HCT116 (cell line): ENCODE results near the gene NECTIN3. TPM values are rescaled to one million over a fixed set of nuclear protein-coding genes. Genes with fewer than 3 reads are reported as not detected.

Experiments
- ATAC-seq: fragments of 200-7000 bp; cut with Tn5 transposase; 2 replicates; pipeline ENCODE4 v1.9.1; 2020; ENCODE audit warnings: mild to moderate bottlenecking, moderate library complexity
- BruUV-seq: library from RNA; stranded (reverse); fragments of 400-500 nt; replicated peaks from 2 replicates; lab custom pipeline; 2021; lab: Mats Ljungman, UMichigan
- CTCF ChIA-PET: fragments of 300-600 bp; sonication (Branson Sonifier 250); formaldehyde crosslinking; loops from one replicate; lab custom pipeline; 2021; ENCODE audit warnings: antibody characterized with exemption; lab: Charles Lee
- POLR2A ChIA-PET: fragments of 300-600, 350-600 bp; sonication (Branson Sonifier 250); formaldehyde crosslinking; loops from one replicate; lab custom pipeline; 2021; ENCODE audit warnings: antibody characterized with exemption; lab: Charles Lee
- RAD21 ChIA-PET, 2 experiments: fragments of 300-600 bp; sonication (Branson Sonifier 250); formaldehyde crosslinking; loops; one replicate each; lab custom pipeline; 2023; ENCODE audit warnings: low total read pairs in 2 of 2; ENCODE audit not compliant: uncharacterized antibody in 2 of 2, unreplicated experiment in 2 of 2, low non-redundant PET in 1 of 2; lab: Charles Lee
- DNase-seq: peaks from one replicate; pipeline ENCODE4 v3.0.0-alpha.2; 2010; ENCODE audit warnings: low read depth, low spot score
- H2AFZ ChIP-seq: fragments of 200-600 bp; shearing (Covaris generic), sonication (generic); 2 replicates; pipeline ENCODE4 v1.6.1; 2017; ENCODE audit warnings: low read depth, mixed run types, mixed read lengths, antibody characterized with exemption, low read length; ENCODE audit not compliant: poor library complexity, severe bottlenecking
- H3K27ac ChIP-seq: 2 replicates; pipeline ENCODE4 v1.5.1; 2012; ENCODE audit warnings: low read depth, low read length
- H3K27me3 ChIP-seq: fragments of 200-600 bp; sonication (generic); 2 replicates; pipeline ENCODE4 v1.6.1; 2016; ENCODE audit warnings: mixed run types, low read length, mixed read lengths; ENCODE audit not compliant: insufficient read depth
- H3K36me3 ChIP-seq, 2 experiments: fragments of 200-500 bp in 1 of 2; fragments of 200-600 bp in 1 of 2; sonication (Bioruptor generic) in 1 of 2; sonication (generic) in 1 of 2; 2 replicates each; pipeline versions ENCODE4 v1.5.1 to v1.6.1; 2014 to 2016; ENCODE audit warnings: low read length in 2 of 2, inconsistent platforms in 1 of 2, mixed read lengths in 1 of 2, mixed run types in 1 of 2; ENCODE audit not compliant: insufficient read depth in 2 of 2, control insufficient read depth in 1 of 2
- H3K4me1 ChIP-seq, 2 experiments: fragments of 200-600 bp in 1 of 2; sonication (generic) in 1 of 2; 2 replicates each; pipeline versions ENCODE4 v1.5.1 to v1.6.1; 2012 to 2017; ENCODE audit warnings: low read length in 2 of 2, inconsistent platforms in 1 of 2, mild to moderate bottlenecking in 1 of 2, mixed read lengths in 1 of 2, mixed run types in 1 of 2, moderate library complexity in 1 of 2; ENCODE audit not compliant: insufficient read depth in 2 of 2, control insufficient read depth in 1 of 2
- H3K4me2 ChIP-seq: fragments of 200-600 bp; sonication (generic); 2 replicates; pipeline ENCODE4 v1.6.1; 2017; ENCODE audit warnings: mixed run types, low read length, mixed read lengths
- H3K4me3 ChIP-seq, 2 experiments: fragments of 200-600 bp in 1 of 2; sonication (generic) in 1 of 2; replicated peaks in 1 of 2; 2 replicates each; pipeline ENCODE4 v1.5.1; 2011 to 2016; ENCODE audit warnings: low read length in 2 of 2, control low read depth in 1 of 2, low read depth in 1 of 2, mild to moderate bottlenecking in 1 of 2, mixed read lengths in 1 of 2, mixed run types in 1 of 2
- H3K79me2 ChIP-seq: fragments of 200-600 bp; sonication (generic); 2 replicates; pipeline ENCODE4 v1.6.1; 2017; ENCODE audit warnings: mild to moderate bottlenecking, mixed run types, low read length, moderate library complexity, mixed read lengths; ENCODE audit not compliant: insufficient read depth
- H3K9ac ChIP-seq: fragments of 200-600 bp; sonication (generic); 2 replicates; pipeline ENCODE4 v1.6.1; 2016; ENCODE audit warnings: low read length, mixed read lengths
- H3K9me2 ChIP-seq: fragments of 200-600 bp; sonication (generic), shearing (Covaris generic); 2 replicates; pipeline ENCODE4 v1.6.1; 2017; ENCODE audit warnings: mixed run types, mild to moderate bottlenecking, moderate library complexity; ENCODE audit not compliant: insufficient read depth
- H3K9me3 ChIP-seq, 2 experiments: fragments of 200-500 bp in 1 of 2; fragments of 200-600 bp in 1 of 2; sonication (Bioruptor generic) in 1 of 2; sonication (generic) in 1 of 2; 2 replicates each; pipeline ENCODE4 v1.6.1; 2014 to 2017; ENCODE audit warnings: low read length in 2 of 2, mixed read lengths in 2 of 2, inconsistent platforms in 1 of 2, low read depth in 1 of 2, mild to moderate bottlenecking in 1 of 2, mixed run types in 1 of 2, moderate library complexity in 1 of 2; ENCODE audit not compliant: control insufficient read depth in 1 of 2, insufficient read depth in 1 of 2
- H4K20me1 ChIP-seq: fragments of 200-600 bp; sonication (generic), shearing (Covaris generic); 2 replicates; pipeline ENCODE4 v1.6.1; 2017; ENCODE audit warnings: mixed run types, mild to moderate bottlenecking, moderate library complexity; ENCODE audit not compliant: insufficient read depth
- ATF3 ChIP-seq: IDR thresholded peaks from 2 replicates; pipeline ENCODE4 v1.6.1; 2012
- CTCF ChIP-seq, 3 experiments: fragments of 200-600 bp in 1 of 3; sonication (generic) in 1 of 3; IDR thresholded peaks in 2 of 3; conservative IDR thresholded peaks in 1 of 3; 2 replicates each; pipeline ENCODE4 v1.5.1; 2012 to 2017; ENCODE audit warnings: low read depth in 2 of 3, low read length in 2 of 3, antibody characterized with exemption in 1 of 3, borderline replicate concordance in 1 of 3, control low read depth in 1 of 3, mild to moderate bottlenecking in 1 of 3, mixed read lengths in 1 of 3, mixed run types in 1 of 3, moderate library complexity in 1 of 3; ENCODE audit not compliant: insufficient read depth in 1 of 3
- ELF1 ChIP-seq: IDR thresholded peaks from 2 replicates; pipeline ENCODE4 v1.6.1; 2012; ENCODE audit warnings: low read depth, borderline replicate concordance
- EZH2 ChIP-seq: fragments of 200-600 bp; sonication (generic); IDR thresholded peaks from 2 replicates; pipeline ENCODE4 v1.6.1; 2017; ENCODE audit warnings: antibody characterized with exemption, mixed run types
- EZH2phosphoT487 ChIP-seq: fragments of 200-600 bp; IDR thresholded peaks from 2 replicates; pipeline ENCODE4 v1.6.1; 2018; ENCODE audit warnings: antibody characterized with exemption, borderline replicate concordance
- JUND ChIP-seq: IDR thresholded peaks from 2 replicates; pipeline ENCODE4 v1.6.1; 2012
- POLR2A ChIP-seq: IDR thresholded peaks from 2 replicates; pipeline ENCODE4 v1.7.0; 2011; ENCODE audit warnings: borderline replicate concordance; ENCODE audit not compliant: insufficient read depth, insufficient read length; ENCODE audit errors: extremely low read depth
- RAD21 ChIP-seq: IDR thresholded peaks from 2 replicates; pipeline ENCODE4 v1.6.1; 2012; ENCODE audit warnings: low read depth, mild to moderate bottlenecking
- REST ChIP-seq: IDR thresholded peaks from 2 replicates; pipeline ENCODE4 v1.6.1; 2012; ENCODE audit warnings: low read depth
- SRF ChIP-seq: IDR thresholded peaks from 2 replicates; pipeline ENCODE4 v1.6.1; 2012; ENCODE audit warnings: low read depth
- TCF7L2 ChIP-seq: IDR thresholded peaks from 2 replicates; pipeline ENCODE4 v1.7.0; 2011; ENCODE audit warnings: borderline replicate concordance, inconsistent platforms; ENCODE audit not compliant: insufficient read depth, insufficient read length; ENCODE audit errors: extremely low read depth
- YY1 ChIP-seq: IDR thresholded peaks from 2 replicates; pipeline ENCODE4 v1.6.1; 2011; ENCODE audit warnings: low read length, low read depth, moderate library complexity, mild to moderate bottlenecking; ENCODE audit not compliant: insufficient replicate concordance; ENCODE audit errors: extremely low read depth
- ZBTB33 ChIP-seq: IDR thresholded peaks from 2 replicates; pipeline ENCODE4 v1.6.1; 2011; ENCODE audit warnings: mild to moderate bottlenecking, low read length, moderate library complexity; ENCODE audit not compliant: insufficient replicate concordance; ENCODE audit errors: extremely low read depth
- ZNF274 ChIP-seq: fragments of 200-500 bp; sonication (Bioruptor generic); IDR thresholded peaks from 2 replicates; pipeline ENCODE4 v1.6.1; 2014; ENCODE audit warnings: mild to moderate bottlenecking, low read depth, low read length, inconsistent platforms
- intact Hi-C: fragments of 100-400 bp; cut with micrococcal nuclease; formaldehyde crosslinking; loops from 2 replicates; pipeline ENCODE4 v1.10.0; 2022
- total RNA-seq: library from RNA; stranded (reverse); gene quantifications from one replicate; pipeline ENCODE4 v1.2.1, GENCODE V29; 2021; ENCODE audit not compliant: unreplicated experiment

The NECTIN3 gene
- total RNA-seq, 1 experiment from 2014 or later = 93.6 TPM

- TF ChIP-seq TCF7L2 (no peak), CTCF (IDR thresholded peaks at IDR 0.05 in 2 of 3, conservative IDR thresholded peaks at IDR 0.05 in 1 of 3; ENCODE audit: borderline replicate concordance in 1 of 3, insufficient read depth in 1 of 3, low read depth in 2 of 3, low read length in 2 of 3) (no peak), REST (no peak), JUND (no peak)
Observed at GRCh38 chr3:111152496-111152895, 80.9 kb downstream of the NECTIN3 start (continued).

GRCh38 chr3:111156517-111156916, 84.9 kb downstream of the NECTIN3 start:
- no peak for ATAC-seq
- Histone ChIP-seq H3K4me3 (no peak overlapping the region), H3K9ac (no peak overlapping the region), H3K79me2 (peaks cover 36% of the 10 kb centered on the region), H3K4me2 (no peak overlapping the region), H4K20me1 (no peaks in the 10 kb centered on the region), H3K36me3 (peaks cover 10 to 30% of the 10 kb centered on the region in 2 experiments), H3K27ac (no peak overlapping the region), H2AFZ (no peak overlapping the region), H3K9me3 (no peaks in the 10 kb centered on the region), H3K27me3 (no peaks in the 10 kb centered on the region), H3K9me2 (no peaks in the 10 kb centered on the region), H3K4me1 (peaks cover 5% of the 10 kb centered on the region in 2 experiments)
- ChIA-PET CTCF (no interaction called here), POLR2A (no interaction called here), RAD21 (no interaction called here)
- intact Hi-C loops = no loop called here
- no peak for DNase-seq
- BruUV-seq = no TSS peak
- TF ChIP-seq RAD21 (no peak), ZNF274 (no peak), EZH2phosphoT487 (no peak), ATF3 (no peak), YY1 (no peak), POLR2A (no peak), ZBTB33 (no peak), TCF7L2 (no peak), SRF (no peak), ELF1 (no peak), EZH2 (no peak), CTCF (IDR thresholded peaks at IDR 0.05 in 2 of 3, conservative IDR thresholded peaks at IDR 0.05 in 1 of 3; ENCODE audit: borderline replicate concordance in 1 of 3, insufficient read depth in 1 of 3, low read depth in 2 of 3, low read length in 2 of 3) (no peak)
